ENCODE measurements around the gene TPP2. TPM values are rescaled to one million over a fixed set of nuclear protein-coding genes. Genes with fewer than 3 reads are reported as not detected.

Gene TPP2
- polyA plus RNA-seq, 6 donors from 2014 or later = 11.8 to 29.0 (median 27.1) TPM

DNA sequence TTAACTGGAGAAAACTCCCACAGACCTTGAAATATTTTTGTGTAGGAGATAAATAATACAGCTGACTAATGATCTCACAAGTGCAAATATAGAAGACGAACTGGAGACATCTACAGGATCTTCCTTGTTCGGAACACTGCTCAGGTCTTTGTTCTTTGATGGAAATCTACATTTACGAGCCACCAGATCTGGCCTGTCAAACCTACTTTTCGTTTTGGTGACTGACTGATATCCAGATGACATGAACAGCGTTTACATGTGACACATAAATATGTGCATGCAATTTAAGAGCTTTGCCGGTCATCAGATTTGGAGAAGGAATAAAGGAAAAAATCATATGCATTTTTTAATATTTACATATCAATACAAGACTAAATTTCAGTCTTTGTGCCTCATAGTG is 24.5 kb upstream of the TPP2 start:
- no peak for DNase-seq
- no peaks in the 10 kb centered on the region for H3K9me3 Mint-ChIP-seq
- no peak for ATAC-seq (ENCODE audit: low read depth in 2 of 2)
- peaks cover 8 to 18% (median 9%) of the 10 kb centered on the region in 3 donors for H3K27me3 Mint-ChIP-seq
- no peaks in the 10 kb centered on the region for H3K36me3 Mint-ChIP-seq
- H3K4me3 Mint-ChIP-seq = no peak overlapping the region
- no peaks in the 10 kb centered on the region for H3K4me1 Mint-ChIP-seq
- H3K27ac Mint-ChIP-seq = no peak overlapping the region

DNA sequence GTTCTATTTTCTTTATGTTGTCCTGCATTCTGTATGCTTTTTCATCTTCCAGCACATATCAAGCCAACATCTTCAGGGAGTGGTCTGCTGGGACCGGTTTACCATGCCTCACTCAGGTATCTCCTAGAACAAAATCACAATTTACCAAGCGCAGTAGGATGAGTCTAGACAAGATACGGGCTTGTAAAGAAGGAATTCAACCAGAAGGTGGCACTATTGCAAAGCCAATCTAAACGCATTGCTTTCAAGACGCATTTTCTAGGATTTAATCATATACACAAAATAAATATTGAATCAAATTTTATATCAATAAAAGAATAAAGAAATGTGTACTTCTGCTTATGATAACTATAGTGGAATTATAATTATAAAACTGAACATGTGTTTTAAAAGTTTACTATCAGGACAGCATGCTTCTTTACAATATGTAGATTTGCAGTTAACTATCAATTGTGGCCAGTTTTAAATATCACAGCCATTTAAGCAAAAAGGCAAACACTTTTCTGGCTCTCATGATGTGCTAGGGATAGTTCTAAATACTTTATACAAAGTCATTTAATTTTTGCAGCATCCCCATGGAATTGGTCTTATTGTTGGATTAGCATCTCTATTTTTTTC is 16.1 kb upstream of the TPP2 start:
- ATAC-seq (ENCODE audit: low read depth in 2 of 2) (peak; percentile 71 to 79), DNase-seq (peak; percentile 47)
- peaks cover 7 to 12% (median 10%) of the 10 kb centered on the region in 3 donors for H3K4me1 Mint-ChIP-seq
- no peak overlapping the region for H3K4me3 Mint-ChIP-seq
- peaks cover 3 to 12% (median 6%) of the 10 kb centered on the region in 3 donors for H3K27me3 Mint-ChIP-seq
- H3K9me3 Mint-ChIP-seq = no peaks in the 10 kb centered on the region
- H3K27ac Mint-ChIP-seq = peak overlapping the region in 1 of 6 donors; percentile 0
- no peaks in the 10 kb centered on the region for H3K36me3 Mint-ChIP-seq

DNA sequence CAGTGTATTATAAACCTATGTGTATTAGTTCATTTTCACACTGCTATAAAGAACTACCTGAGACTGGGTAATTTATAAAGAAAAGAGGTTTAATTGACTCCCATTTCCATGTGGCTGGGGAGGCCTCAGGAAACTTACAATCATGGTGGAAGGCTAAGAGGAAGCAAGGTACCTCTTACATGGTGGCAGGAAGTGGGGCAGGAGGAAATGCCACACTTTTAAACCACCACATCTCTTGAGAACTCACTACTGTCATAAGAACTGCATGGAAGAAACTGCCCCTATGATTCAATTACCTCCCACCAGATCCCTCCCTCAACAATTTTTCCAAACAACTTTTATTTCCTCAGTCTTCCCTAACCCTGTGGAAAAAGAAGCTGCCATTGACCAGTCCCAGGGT is 14.5 kb upstream of the TPP2 start:
- Mint-ChIP-seq H3K27ac (no peak overlapping the region), H3K4me3 (no peak overlapping the region), H3K27me3 (peaks cover 3 to 12% (median 6%) of the 10 kb centered on the region in 3 donors), H3K4me1 (peaks cover 7 to 12% (median 10%) of the 10 kb centered on the region in 3 donors), H3K9me3 (no peaks in the 10 kb centered on the region), H3K36me3 (no peaks in the 10 kb centered on the region)
- no peak for ATAC-seq (ENCODE audit: low read depth in 2 of 2)
- DNase-seq = no peak

DNA sequence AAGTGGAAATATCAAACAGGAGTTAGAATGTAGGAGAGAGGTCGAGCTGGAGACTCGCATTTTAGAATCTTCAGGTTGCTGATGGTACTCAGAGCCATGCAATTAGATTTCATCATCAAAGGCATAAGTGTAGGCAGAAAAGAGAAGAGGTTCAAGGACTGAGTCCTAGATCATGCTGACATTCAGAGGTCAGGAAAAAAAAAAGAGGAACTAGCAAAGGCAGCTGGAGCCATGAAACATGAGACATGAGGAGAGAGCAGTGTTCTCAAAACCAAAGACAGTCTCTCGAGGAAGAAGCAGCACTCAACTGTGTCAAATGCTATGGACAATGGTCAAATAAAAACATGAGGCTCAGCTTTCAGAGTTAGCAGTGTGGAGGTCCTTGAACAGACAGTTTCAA is 12.4 kb upstream of the TPP2 start:
- no peak overlapping the region for H3K4me3 Mint-ChIP-seq
- peaks cover 3 to 7% (median 6%) of the 10 kb centered on the region in 3 donors for H3K27me3 Mint-ChIP-seq
- H3K36me3 Mint-ChIP-seq = no peaks in the 10 kb centered on the region
- H3K27ac Mint-ChIP-seq = peak overlapping the region in 3 of 6 donors; percentile 2 to 90 (median 5)
- H3K9me3 Mint-ChIP-seq = no peaks in the 10 kb centered on the region
- H3K4me1 Mint-ChIP-seq = peaks cover 7 to 12% (median 10%) of the 10 kb centered on the region in 3 donors
- ATAC-seq (ENCODE audit: low read depth in 2 of 2) (peak; percentile 49 to 69), DNase-seq (no peak)

DNA sequence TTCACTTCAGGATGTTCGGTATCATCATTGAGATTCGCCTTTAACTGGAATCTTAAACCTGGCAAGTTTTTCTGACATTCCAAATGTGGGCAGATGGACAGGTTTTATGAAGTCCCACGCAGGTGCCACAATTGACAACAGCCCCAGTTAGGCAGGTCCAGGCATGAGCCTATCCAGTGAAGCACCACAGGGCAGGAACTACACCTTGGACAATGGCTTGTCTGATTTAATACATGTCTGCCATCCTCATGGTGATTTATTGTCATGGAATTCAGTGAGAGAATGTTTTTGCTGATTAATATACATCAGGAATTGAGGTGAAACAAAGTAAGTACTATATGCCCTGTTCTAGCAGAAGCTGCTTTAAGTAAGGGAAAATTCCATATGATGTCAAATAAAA is 10.2 kb upstream of the TPP2 start:
- Mint-ChIP-seq H3K27me3 (no peaks in the 10 kb centered on the region), H3K9me3 (no peaks in the 10 kb centered on the region), H3K27ac (no peak overlapping the region), H3K4me3 (no peak overlapping the region), H3K4me1 (peaks cover 9 to 14% (median 10%) of the 10 kb centered on the region in 3 donors), H3K36me3 (no peaks in the 10 kb centered on the region)
- ATAC-seq (ENCODE audit: low read depth in 2 of 2) = no peak
- DNase-seq = no peak

DNA sequence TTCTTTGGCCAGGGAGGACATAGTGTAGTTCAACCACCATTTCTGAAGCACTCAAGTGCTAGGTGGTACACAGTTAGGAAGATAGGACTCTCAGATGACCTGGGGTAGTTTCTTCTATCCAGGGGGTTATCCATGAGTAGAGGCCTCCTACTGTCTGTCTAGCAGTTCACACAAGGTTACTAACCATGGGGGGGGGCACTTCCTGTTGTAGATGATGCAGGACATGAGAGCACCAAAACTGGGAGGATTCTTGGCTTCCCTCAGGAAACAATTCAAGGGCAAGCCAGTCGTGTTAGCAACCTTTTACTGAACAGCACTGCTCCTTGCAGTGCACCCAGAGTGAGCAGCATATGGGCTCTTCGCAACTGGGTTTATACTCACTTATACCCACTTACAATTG is 8.9 kb upstream of the TPP2 start:
- DNase-seq (no peak), ATAC-seq (ENCODE audit: low read depth in 2 of 2) (no peak)
- peak overlapping the region in 2 of 6 donors; percentile 57 to 78 for H3K27ac Mint-ChIP-seq
- H3K4me1 Mint-ChIP-seq = peaks cover 15 to 20% (median 16%) of the 10 kb centered on the region in 3 donors
- H3K4me3 Mint-ChIP-seq = peak overlapping the region in 1 of 8 donors; percentile 27
- H3K9me3 Mint-ChIP-seq = no peaks in the 10 kb centered on the region
- no peaks in the 10 kb centered on the region for H3K27me3 Mint-ChIP-seq
- H3K36me3 Mint-ChIP-seq = no peaks in the 10 kb centered on the region

DNA sequence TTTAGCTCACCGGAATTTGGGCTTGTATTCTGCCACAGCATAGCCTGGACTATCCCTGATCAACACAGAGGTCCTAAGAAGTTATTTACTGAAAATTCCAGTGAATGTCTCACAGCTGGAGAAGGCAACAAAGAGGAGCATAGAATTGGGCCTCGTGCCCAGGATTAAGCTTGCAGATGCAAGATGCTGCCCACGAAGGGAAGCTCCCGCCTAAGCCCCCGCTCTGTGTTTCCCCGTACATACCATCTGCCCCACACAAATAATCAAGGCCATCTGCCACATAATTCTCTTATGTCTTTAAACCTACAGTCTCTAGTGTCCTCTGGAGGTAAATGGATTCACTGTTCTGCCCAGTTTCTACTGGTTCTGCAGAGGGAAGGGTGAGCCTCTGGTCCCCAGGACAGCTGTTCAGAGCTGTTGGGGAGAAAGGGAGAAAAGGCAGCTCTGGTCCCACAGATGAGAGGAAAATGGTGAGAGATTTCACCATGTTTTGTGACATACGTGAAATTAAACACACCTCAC is 7.4 kb upstream of the TPP2 start:
- no peaks in the 10 kb centered on the region for H3K27me3 Mint-ChIP-seq
- no peak for DNase-seq
- H3K27ac Mint-ChIP-seq = no peak overlapping the region
- ATAC-seq (ENCODE audit: low read depth in 2 of 2) = no peak
- no peaks in the 10 kb centered on the region for H3K9me3 Mint-ChIP-seq
- H3K4me3 Mint-ChIP-seq = no peak overlapping the region
- no peaks in the 10 kb centered on the region for H3K36me3 Mint-ChIP-seq
- peaks cover 12 to 14% (median 13%) of the 10 kb centered on the region in 3 donors for H3K4me1 Mint-ChIP-seq

DNA sequence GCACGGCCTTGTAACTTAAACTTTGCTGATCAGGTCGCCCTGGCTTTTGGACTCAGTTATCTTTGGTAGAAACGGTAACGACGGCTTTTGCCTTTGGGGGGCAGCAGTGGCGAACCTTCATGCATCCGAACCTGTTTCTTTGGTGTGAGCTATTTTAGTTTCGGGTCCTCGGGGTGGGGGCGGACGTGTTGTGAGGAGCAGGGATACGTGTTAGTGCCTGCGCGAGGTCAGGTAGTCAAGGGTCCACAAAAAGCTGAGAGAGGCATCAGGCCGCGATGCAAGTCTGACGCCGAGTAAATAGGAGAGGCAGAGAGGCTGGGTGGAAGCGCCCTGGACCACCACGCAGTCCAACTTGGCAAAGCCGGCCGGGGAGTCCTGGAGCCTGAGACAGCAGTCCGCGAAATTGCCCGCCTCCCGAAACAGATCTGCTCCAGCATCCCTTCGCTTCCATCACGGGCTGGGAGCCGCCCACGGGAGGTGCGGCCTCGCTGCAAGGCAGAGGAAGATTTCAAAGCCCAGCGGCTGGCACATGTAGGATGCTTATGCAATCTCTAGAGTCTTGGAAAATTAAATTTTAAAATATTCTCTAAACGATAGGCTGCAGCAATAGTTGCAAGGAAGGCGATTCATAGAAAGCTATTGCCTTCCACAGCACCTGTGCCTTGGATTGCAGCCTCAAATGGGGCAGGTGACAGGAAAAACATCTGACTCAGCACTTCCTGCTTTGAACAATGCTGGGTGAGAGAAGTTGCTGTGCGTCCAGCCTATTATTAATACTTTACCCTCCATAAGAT is 4.6 kb upstream of the TPP2 start:
- Mint-ChIP-seq H3K36me3 (no peaks in the 10 kb centered on the region), H3K27ac (peak overlapping the region; percentile 23 to 96 (median 90)), H3K4me1 (peaks cover 12 to 29% (median 28%) of the 10 kb centered on the region in 3 donors), H3K27me3 (no peaks in the 10 kb centered on the region), H3K9me3 (no peaks in the 10 kb centered on the region), H3K4me3 (peak overlapping the region; percentile 91 to 99 (median 96))
- peak; percentile 8 to 22 for ATAC-seq (ENCODE audit: low read depth in 2 of 2)
- peak; percentile 68 for DNase-seq

DNA sequence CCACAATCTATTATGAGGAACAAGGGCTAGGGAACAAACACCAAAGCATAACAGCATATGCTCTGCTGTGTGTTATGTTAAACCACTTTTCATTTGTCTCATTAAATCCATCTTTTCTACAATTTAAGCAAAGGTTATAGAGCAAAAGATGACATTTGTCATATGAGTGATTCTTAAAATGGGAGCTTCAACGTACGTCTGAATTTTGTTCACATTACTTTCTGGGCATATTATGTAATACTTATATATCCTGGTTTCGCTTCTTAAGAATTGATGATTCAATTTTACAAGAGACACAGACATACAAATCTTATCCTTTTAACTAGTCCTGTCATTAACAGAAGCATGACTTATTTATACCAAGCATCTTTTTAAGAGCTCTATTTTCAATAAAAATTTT is 3.3 kb upstream of the TPP2 start:
- ATAC-seq (ENCODE audit: low read depth in 2 of 2) (no peak), DNase-seq (no peak)
- Mint-ChIP-seq H3K4me1 (peaks cover 23 to 39% (median 37%) of the 10 kb centered on the region in 3 donors), H3K4me3 (peak overlapping the region in 3 of 8 donors; percentile 20 to 91 (median 35)), H3K27me3 (no peaks in the 10 kb centered on the region), H3K9me3 (no peaks in the 10 kb centered on the region), H3K27ac (no peak overlapping the region), H3K36me3 (no peaks in the 10 kb centered on the region)

DNA sequence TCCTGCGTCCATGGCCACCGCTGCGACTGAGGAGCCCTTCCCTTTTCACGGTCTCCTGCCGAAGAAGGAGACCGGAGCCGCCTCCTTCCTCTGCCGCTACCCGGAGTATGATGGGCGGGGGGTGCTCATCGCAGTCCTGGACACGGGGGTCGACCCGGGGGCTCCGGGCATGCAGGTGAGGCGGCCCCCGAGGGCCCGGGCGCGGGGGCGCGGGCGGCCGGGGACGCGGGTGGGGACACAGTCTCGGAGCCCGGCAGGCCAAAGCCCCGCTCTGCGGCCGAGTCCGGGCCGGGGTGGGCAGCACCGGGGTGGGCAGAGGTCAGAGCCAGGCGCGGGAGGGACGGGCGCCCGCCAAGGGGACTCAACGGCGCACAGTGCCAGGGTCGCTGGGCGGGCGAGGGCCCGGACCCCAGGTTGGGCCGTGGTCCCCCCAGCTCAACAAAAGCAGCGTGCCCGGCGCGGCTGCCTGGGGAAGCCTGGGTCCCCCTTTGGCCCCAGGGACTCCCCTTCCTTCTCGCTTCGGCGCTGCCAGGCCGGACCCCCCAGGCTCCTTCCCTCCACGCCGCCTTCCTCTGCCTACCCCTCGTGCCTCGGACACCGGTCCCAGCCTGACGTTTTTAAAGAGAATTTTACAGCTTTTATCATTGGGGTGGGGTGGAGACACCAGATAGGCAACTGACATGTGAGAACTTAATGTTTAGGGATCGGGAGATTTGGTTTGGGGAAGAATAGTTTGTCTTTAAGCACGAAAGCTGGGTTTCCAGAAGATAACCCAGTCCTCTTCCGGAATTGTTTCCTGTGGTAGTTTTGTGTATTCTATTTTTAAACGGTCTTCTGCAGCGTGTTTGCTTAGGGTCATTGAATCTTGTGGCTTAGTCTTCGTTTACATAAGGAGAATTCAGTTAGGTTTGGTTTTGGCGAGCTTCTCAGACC is 509 bp downstream of the TPP2 start:
- H3K4me1 Mint-ChIP-seq = peaks cover 45 to 63% (median 61%) of the 10 kb centered on the region in 3 donors
- no peaks in the 10 kb centered on the region for H3K27me3 Mint-ChIP-seq

DNA sequence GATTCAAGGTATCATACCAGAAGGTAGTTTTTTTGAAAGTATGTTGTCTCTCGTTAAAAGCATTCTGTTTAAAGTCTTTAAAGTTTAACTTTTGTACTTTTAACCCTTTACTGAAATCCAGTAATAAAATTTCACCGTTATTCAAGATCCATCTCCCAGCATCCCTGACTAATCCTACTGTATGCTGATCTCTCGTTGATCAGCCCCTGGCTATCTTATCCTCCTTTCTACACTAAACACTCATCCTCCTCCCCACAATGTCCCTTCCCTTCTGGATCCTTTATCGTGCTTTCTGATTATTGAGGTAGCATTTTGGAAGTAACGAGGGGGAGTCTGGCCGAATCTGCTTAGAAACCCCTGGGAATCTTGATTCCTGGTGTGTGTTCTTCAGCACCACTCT is 1.3 kb downstream of the TPP2 start:
- Mint-ChIP-seq H3K4me1 (peaks cover 46 to 70% (median 57%) of the 10 kb centered on the region in 3 donors), H3K27ac (peak overlapping the region; percentile 71 to 99 (median 94)), H3K27me3 (no peaks in the 10 kb centered on the region), H3K4me3 (peak overlapping the region; percentile 90 to 99 (median 94)), H3K9me3 (no peaks in the 10 kb centered on the region), H3K36me3 (peaks cover 0 to 1% of the 10 kb centered on the region in 2 donors)
- DNase-seq (no peak), ATAC-seq (ENCODE audit: low read depth in 2 of 2) (no peak)

More for the DNA sequence above, 509 bp downstream of the TPP2 start:
- Mint-ChIP-seq H3K9me3 (no peaks in the 10 kb centered on the region), H3K36me3 (no peaks in the 10 kb centered on the region), H3K27ac (peak overlapping the region; percentile 73 to 100 (median 100)), H3K4me3 (peak overlapping the region; percentile 97 to 100 (median 99))
- DNase-seq (peak; percentile 30), ATAC-seq (ENCODE audit: low read depth in 2 of 2) (no peak)

DNA sequence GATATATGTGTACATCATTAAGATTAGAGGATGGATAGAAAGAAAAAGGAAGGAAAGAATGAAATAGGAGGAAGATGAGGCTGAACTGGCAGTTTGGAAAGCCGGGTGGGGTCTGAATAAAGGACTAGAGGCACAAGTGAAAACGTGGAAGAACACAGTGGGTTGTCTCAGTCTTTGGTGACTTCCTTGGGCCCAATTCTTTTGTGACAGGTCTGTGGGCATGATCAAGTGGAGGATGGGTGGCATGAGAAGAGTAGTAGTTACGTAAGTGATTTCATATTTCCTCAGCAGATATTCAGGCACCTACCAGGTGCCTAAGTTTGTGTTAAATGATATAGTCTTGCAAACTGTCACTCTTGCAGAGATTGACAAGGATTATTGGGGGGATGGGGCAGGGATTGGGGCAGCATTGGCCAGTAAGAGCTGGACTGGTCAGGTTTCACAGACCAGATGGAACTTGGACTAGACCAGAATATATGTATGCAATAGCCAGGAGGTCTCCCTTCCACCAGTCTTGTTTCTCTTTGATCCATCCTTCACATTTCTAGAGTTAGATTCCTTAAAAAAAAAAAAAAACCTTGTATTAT is 2.7 kb downstream of the TPP2 start:
- H3K4me1 Mint-ChIP-seq = peaks cover 59 to 84% (median 66%) of the 10 kb centered on the region in 3 donors
- peaks cover 0 to 8% of the 10 kb centered on the region in 2 donors for H3K36me3 Mint-ChIP-seq
- peak overlapping the region in 4 of 8 donors; percentile 8 to 97 (median 38) for H3K4me3 Mint-ChIP-seq
- no peaks in the 10 kb centered on the region for H3K9me3 Mint-ChIP-seq
- no peak overlapping the region for H3K27ac Mint-ChIP-seq
- DNase-seq = no peak
- no peaks in the 10 kb centered on the region for H3K27me3 Mint-ChIP-seq
- no peak for ATAC-seq (ENCODE audit: low read depth in 2 of 2)
